Muscle layer of colon (tissue), 2 donors: ENCODE results near the gene CABP1.
A peak's percentile ranks its signal among the peaks of the same experiment; 100 is the strongest.

Experiments
- H3K27ac ChIP-seq: one replicate; pipeline ENCODE4 v1.7.0; 2013; ENCODE audit warnings: low read depth, mild to moderate bottlenecking, low read length, moderate library complexity
- H3K27me3 ChIP-seq, 2 donors: one replicate each; pipeline ENCODE4 v1.7.0; 2013; ENCODE audit warnings: low read length in 2 of 2, mild to moderate bottlenecking in 2 of 2; ENCODE audit not compliant: insufficient read depth in 2 of 2, control insufficient read depth in 1 of 2
- H3K36me3 ChIP-seq: one replicate; pipeline ENCODE4 v1.7.0; 2013; ENCODE audit warnings: mild to moderate bottlenecking, low read length; ENCODE audit not compliant: insufficient read depth
- H3K4me1 ChIP-seq: one replicate; pipeline ENCODE4 v1.7.0; 2013; ENCODE audit warnings: mild to moderate bottlenecking, low read length; ENCODE audit not compliant: insufficient read depth
- H3K4me3 ChIP-seq, 2 donors: one replicate each; pipeline ENCODE4 v1.7.0; 2013; ENCODE audit warnings: low read length in 2 of 2, low read depth in 1 of 2, mild to moderate bottlenecking in 1 of 2, moderate library complexity in 1 of 2
- H3K9ac ChIP-seq: one replicate; pipeline ENCODE4 v1.7.0; 2013; ENCODE audit warnings: low read length
- H3K9me3 ChIP-seq: one replicate; pipeline ENCODE4 v1.7.0; 2013; ENCODE audit warnings: mild to moderate bottlenecking, low read length
- donor health status: abdominal sarcoma.
- donor health status: Adenocarcinoma of cecum.

The CABP1 gene

DNA sequence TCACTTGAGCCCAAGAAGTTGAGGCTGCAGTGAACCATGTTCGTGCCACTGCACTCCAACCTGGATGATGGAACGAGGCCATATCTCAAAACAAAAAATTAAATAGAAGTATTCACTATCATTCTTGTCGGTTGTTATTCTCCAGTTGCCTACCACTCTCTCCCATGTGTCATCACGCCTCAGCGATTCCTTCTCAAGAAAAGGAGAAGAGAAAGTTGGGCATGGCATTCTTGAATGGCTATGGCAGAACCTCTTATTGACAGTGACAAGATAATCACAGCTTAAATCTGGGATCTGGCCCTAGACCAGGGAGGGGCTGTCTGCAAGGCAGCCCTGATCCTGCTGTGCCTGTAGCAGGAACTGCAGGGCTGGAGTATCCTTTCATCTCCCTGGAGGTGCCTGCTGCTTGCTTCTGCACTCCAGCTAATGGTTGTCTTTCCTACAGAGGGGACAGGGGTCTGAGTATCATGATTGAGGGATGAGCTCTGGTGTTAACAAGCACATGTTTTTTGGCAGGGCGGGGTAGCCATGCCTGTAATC lies 33.7 kb downstream of the CABP1 start:
- Histone ChIP-seq H3K36me3 (no peaks in the 10 kb centered on the region), H3K9me3 (no peaks in the 10 kb centered on the region), H3K9ac (no peak overlapping the region), H3K4me1 (no peaks in the 10 kb centered on the region), H3K4me3 (no peak overlapping the region), H3K27me3 (no peaks in the 10 kb centered on the region), H3K27ac (no peak overlapping the region)

DNA sequence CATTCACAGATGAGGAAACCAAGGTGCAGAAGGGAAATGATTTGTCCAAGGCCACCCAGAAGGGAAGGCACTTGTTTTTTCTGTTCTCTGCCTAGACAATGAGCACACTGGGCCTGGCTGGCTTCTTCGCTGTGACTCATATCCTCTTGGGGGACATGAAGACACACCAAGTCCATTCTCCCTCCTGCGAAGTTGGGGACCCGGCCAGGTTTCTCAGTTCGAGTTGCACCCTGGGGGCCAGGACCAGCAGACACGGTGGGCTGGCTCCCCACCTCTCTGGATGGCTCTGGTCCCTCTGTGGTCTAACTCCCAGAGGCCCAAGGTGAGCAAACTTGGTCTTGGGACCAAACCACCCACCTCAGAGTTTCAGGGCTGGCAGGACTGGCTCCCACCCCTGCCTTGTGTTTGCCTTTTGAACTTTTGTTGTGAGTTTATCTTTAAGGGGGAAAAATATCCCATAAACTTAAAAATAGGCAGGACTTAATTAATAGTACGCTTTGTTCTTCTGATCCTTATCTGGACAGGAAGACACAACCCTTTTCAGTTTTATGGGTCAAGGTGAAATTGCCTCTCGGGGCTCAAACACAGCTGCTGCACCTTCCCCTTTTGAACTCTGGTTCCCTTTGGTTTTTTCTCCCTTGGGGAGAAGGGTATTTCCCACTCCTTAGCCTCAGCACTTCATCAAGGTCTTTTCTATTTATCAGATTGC lies 37.5 kb downstream of the CABP1 start:
- Histone ChIP-seq H3K36me3 (no peaks in the 10 kb centered on the region), H3K4me3 (no peak overlapping the region), H3K27me3 (no peaks in the 10 kb centered on the region), H3K4me1 (no peaks in the 10 kb centered on the region), H3K9me3 (no peaks in the 10 kb centered on the region), H3K9ac (no peak overlapping the region), H3K27ac (no peak overlapping the region)

DNA sequence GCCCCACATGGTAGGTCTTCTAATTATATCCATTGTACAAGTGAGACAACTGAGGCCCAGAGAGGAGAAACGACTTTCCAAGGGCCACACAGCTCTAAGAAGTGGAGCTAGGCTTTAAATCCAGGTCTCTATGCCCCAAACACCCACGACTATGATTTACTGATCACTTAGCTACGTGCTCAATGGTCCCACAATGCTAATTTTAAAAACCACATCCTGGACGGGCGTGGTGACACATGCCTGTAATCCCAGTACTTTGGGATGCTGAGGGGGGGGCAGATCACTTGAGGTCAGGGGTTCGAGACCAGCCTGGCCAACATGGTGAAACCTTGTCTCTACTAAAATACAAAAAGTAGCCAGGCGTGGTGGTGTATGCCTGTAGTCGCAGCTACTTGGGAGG lies 38.1 kb downstream of the CABP1 start:
- Histone ChIP-seq H3K9me3 (no peaks in the 10 kb centered on the region), H3K27ac (no peak overlapping the region), H3K36me3 (no peaks in the 10 kb centered on the region), H3K27me3 (no peaks in the 10 kb centered on the region), H3K4me3 (no peak overlapping the region), H3K4me1 (no peaks in the 10 kb centered on the region), H3K9ac (no peak overlapping the region)

GRCh38 chr12:120680165-120680738 lies 39.8 kb downstream of the CABP1 start:
- Histone ChIP-seq H3K36me3 (no peaks in the 10 kb centered on the region), H3K9me3 (no peaks in the 10 kb centered on the region), H3K27me3 (no peaks in the 10 kb centered on the region), H3K4me3 (no peak overlapping the region), H3K9ac (no peak overlapping the region), H3K4me1 (no peaks in the 10 kb centered on the region), H3K27ac (no peak overlapping the region)

DNA sequence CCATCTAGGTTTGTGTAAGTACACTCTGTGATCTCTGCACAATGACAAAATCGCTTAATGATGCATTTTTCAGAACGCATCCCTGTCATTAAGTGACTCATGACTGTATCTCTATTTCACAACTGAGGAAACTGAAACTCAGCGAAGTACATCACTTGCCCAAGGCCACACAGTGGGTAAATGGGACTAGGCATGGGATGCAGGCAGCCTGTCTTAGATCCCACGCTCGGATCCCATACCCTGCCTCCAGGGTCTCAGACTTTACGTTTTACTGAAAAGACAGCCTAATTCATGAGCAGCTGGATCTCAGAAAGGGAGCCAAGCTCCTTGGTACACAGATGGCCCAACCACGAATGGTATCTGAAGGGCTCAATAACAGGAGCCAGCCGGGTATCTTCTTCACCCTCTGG lies 44.1 kb downstream of the CABP1 start:
- Histone ChIP-seq H3K27me3 (no peaks in the 10 kb centered on the region), H3K4me1 (peaks cover 18% of the 10 kb centered on the region), H3K9me3 (no peaks in the 10 kb centered on the region), H3K9ac (no peak overlapping the region), H3K27ac (no peak overlapping the region), H3K4me3 (no peak overlapping the region), H3K36me3 (no peaks in the 10 kb centered on the region)

GRCh38 chr12:120685522-120685921 lies 45.1 kb downstream of the CABP1 start:
- no peak overlapping the region for H3K9ac ChIP-seq
- H3K27me3 ChIP-seq, result no peaks in the 10 kb centered on the region
- H3K4me1 ChIP-seq, result peaks cover 18% of the 10 kb centered on the region
- peak overlapping the region in 1 of 2 donors; percentile 84 for H3K4me3 ChIP-seq
- no peaks in the 10 kb centered on the region for H3K9me3 ChIP-seq
- H3K27ac ChIP-seq, result no peak overlapping the region
- no peaks in the 10 kb centered on the region for H3K36me3 ChIP-seq

- Histone ChIP-seq H3K27ac (peak overlapping the region; percentile 87), H3K4me1 (peaks cover 18% of the 10 kb centered on the region), H3K9me3 (no peaks in the 10 kb centered on the region), H3K36me3 (no peaks in the 10 kb centered on the region), H3K4me3 (peak overlapping the region; percentile 84 to 88), H3K27me3 (no peaks in the 10 kb centered on the region), H3K9ac (no peak overlapping the region)
These were observed 45.8 kb downstream of the CABP1 start for GRCh38 chr12:120686151-120686689.

DNA sequence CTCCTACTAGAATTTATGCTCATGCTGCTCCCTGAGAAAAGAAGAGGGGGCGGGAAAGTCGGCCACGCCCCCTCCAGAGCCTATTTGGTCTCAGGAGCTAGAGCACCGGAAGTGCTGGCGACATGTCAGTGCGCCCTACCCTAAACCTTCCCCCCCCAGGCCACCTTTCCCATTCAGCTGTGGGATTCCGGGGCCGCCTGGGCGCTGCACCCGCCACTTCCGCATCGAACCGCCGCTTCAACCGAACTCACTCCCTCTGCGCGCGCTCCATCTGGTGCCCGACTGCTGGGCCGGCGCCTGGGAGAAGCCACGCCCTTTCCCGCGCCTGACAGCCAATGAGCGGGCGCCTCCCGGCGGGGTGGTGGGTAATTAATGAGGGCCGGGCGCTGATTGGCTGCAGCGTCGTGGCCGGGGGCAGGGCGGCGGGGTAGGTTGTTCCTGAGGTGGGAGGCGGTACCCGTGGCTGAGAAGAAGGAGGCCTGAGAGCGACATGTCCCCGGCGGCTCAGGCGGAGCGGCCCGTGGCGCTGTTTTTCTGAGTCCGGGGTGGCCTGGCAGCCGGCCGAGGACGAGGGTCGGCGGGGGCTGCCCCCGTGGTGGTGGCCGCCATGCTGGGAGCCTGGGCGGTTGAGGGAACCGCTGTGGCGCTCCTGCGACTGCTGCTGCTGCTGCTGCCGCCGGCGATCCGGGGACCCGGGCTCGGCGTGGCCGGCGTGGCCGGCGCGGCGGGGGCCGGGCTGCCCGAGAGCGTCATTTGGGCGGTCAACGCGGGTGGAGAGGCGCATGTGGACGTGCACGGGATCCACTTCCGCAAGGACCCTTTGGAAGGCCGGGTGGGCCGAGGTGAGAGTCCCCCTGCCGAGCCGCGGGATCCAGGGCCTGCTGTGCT lies 46.5 kb downstream of the CABP1 start, which contains the start of gene MLEC:
TSS of gene MLEC (plus strand) at position 460 of the 888 bp plus-strand sequence. CDS start at position 608, 148 bp downstream.
- Histone ChIP-seq H3K27me3 (no peaks in the 10 kb centered on the region), H3K9me3 (no peaks in the 10 kb centered on the region), H3K4me3 (peak within 1 kb of the TSS; percentile 84 to 88), H3K9ac (peak within 1 kb of the TSS; percentile 16), H3K4me1 (peaks cover 18% of the 10 kb centered on the region), H3K27ac (peak within 1 kb of the TSS; percentile 87), H3K36me3 (no peaks in the 10 kb centered on the region)

- Histone ChIP-seq H3K36me3 (no peaks in the 10 kb centered on the region), H3K9ac (peak overlapping the region; percentile 16), H3K27me3 (no peaks in the 10 kb centered on the region), H3K4me3 (peak overlapping the region; percentile 84 to 88), H3K4me1 (peaks cover 25% of the 10 kb centered on the region), H3K27ac (peak overlapping the region; percentile 87), H3K9me3 (no peaks in the 10 kb centered on the region)
These were observed 47.3 kb downstream of the CABP1 start for GRCh38 chr12:120687578-120688289.

GRCh38 chr12:120688527-120689071 lies 48.2 kb downstream of the CABP1 start:
- Histone ChIP-seq H3K9ac (peak overlapping the region; percentile 16), H3K27ac (peak overlapping the region; percentile 87), H3K4me1 (peaks cover 28% of the 10 kb centered on the region), H3K36me3 (no peaks in the 10 kb centered on the region), H3K9me3 (no peaks in the 10 kb centered on the region), H3K4me3 (peak overlapping the region; percentile 84 to 88), H3K27me3 (no peaks in the 10 kb centered on the region)
